HG03520 (cell line): ENCODE measurements around the gene A1BG.

ENCODE experiments used
- ATAC-seq: cut with Tn5 transposase; IDR thresholded peaks from one replicate; pipeline ENCODE4 v1.9.1; 2021; ENCODE audit warnings: mild to moderate bottlenecking, moderate library complexity; ENCODE audit not compliant: unreplicated experiment

A1BG gene

DNA sequence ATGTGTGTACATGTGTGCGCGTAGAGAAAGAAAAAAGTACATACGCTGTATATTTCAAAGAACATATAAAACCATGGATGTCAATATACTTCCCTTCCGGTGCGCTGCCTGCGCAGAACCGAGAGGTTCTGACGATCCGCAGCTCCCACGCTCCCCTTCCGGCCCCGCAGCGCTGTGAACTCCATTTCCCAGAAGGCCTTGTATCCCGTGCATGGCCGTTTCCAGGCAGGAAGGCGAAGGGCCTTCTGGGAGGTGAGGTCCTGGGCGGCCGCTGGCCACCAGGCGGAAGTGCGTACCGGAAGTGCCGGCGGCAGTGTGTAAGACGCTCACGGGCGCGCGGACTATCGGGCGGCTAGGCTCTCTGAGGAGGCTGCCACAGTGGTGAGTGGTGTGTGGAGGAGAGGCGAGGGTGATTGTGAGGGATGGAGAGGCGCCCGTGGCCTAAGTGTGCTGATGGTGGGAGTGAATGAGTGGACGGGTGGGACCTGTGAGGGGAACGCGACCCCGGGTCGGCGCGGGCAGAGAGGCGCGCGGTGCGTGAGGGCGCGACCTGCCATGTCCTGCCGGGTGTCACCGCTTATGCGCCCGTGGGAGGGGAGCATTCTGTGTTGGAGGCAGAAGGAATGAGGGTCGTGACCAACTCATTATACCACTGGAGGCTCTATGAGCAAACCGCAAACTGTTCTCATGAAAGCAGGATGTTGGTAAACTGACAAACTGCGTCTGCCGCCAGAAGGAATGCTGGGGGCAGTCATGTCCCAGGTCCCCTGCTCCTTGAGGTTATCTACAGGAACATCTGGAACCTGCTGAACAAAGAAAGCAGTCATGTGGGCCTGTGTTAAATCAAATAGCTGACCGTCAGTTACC, 48.0 kb downstream of the A1BG start, which contains the start of gene ERVK3-1:
TSS of gene ERVK3-1 (plus strand) at position 313 of the 867 bp plus-strand sequence. CDS start 6,792 bp downstream, outside the sequence.
- ATAC-seq: peak; percentile 93

GRCh38 chr19:58304748-58305064, 48.6 kb downstream of the A1BG start:
- ATAC-seq: no peak

GRCh38 chr19:58304255-58304654, 49.0 kb downstream of the A1BG start:
- no peak for ATAC-seq

DNA sequence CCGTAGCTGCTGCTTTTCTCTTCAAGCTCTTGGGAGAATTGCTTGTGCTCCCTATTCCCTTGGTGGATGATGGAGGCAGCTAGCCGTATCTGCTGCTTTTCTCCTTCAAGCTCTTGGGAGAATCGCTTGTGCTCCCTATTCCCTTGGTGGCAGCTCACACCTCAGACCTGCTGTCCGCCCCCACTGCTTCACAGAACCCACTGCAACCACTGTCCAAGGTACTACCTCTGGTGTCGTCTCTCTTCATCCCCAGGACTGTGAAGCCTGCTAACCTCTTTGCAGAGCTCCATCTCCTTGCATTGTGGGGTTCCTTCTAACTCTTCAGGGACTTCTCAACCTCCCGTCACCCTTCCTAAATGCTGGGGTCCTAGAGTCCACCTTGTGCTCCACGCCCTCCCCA, 52.7 kb downstream of the A1BG start:
- ATAC-seq: no peak

DNA sequence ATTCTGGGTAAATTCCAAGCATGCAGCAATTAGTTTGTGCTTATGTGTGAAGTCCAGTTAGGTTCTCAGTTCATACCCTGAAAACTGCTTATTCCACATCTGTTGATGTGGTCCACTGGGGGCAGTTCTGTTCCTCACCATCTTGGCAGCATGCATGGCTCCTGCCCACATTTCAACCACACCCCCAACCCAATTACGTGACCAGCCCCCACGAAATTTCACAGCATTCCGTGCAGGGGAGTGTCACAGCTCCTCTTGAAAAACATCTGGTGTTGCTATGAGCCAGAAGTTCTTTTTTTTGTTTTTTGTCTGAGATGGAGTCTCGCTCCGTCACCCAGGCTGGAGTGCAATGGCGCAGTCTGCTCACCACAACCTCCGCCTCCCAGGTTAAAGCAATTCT, 57.2 kb downstream of the A1BG start:
- ATAC-seq: no peak
